Measurements from ENCODE around the gene KMT5C. TPM values are rescaled to one million over a fixed set of nuclear protein-coding genes. Genes with fewer than 3 reads are reported as not detected.

The KMT5C gene
- total RNA-seq, 3 donors from 2014 or later (not counting 1 experiment from before 2014, with no cell fraction given) = 44.5 to 147 (median 46.8) TPM

DNA sequence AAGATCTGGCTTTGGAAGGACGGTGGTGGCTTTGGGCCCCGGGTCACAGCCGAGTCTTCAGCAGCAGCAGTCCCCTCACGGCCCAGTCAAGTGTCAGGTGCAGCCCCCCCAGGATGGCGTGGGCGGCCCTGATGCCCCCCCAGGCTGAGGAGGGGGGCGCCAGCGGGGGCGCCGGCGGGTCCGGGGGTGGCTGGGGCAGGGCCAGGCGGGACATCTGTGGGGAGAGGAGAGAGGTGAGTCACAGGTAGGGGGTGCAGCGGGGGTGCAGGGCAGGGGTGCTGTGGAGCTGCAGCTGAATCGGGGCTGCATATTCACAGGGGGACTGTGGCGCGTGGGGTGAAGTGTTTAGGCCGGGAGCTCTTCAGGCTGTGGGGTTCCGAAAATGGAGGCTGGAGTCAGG is 26.3 kb downstream of the KMT5C start:
- intact Hi-C loops (cut with micrococcal nuclease) = no loop called here
- Histone ChIP-seq H3K4me1 (ENCODE audit: control insufficient read depth, insufficient read depth, low read length) (peaks cover 14% of the 10 kb centered on the region), H3K27me3 (ENCODE audit: control insufficient read depth, insufficient read depth, low read length) (peaks cover 19% of the 10 kb centered on the region), H3K27ac (ENCODE audit: low read length) (no peak overlapping the region), H3K36me3 (ENCODE audit: control insufficient read depth, insufficient read depth, low read length) (no peaks in the 10 kb centered on the region), H3K9me3 (ENCODE audit: control insufficient read depth, insufficient read depth, low read length) (no peaks in the 10 kb centered on the region), H3K4me3 (ENCODE audit: low read length) (no peak overlapping the region)
- ATAC-seq (no peak), DNase-seq (no peak)
- Mint-ChIP-seq H3K27me3 (ENCODE audit: low read depth in 2 of 2) (peaks cover 6 to 19% of the 10 kb centered on the region in 2 donors), H3K4me3 (no peak overlapping the region), H3K27ac (no peak overlapping the region), H3K4me1 (peaks cover 0 to 6% of the 10 kb centered on the region in 2 donors), H3K9me3 (no peaks in the 10 kb centered on the region), H3K36me3 (no peaks in the 10 kb centered on the region)
- WGBS (ENCODE audit: insufficient coverage) = 73% methylated on average over 19 of the region's 19 CpGs
- TF ChIP-seq, protein P1, sequence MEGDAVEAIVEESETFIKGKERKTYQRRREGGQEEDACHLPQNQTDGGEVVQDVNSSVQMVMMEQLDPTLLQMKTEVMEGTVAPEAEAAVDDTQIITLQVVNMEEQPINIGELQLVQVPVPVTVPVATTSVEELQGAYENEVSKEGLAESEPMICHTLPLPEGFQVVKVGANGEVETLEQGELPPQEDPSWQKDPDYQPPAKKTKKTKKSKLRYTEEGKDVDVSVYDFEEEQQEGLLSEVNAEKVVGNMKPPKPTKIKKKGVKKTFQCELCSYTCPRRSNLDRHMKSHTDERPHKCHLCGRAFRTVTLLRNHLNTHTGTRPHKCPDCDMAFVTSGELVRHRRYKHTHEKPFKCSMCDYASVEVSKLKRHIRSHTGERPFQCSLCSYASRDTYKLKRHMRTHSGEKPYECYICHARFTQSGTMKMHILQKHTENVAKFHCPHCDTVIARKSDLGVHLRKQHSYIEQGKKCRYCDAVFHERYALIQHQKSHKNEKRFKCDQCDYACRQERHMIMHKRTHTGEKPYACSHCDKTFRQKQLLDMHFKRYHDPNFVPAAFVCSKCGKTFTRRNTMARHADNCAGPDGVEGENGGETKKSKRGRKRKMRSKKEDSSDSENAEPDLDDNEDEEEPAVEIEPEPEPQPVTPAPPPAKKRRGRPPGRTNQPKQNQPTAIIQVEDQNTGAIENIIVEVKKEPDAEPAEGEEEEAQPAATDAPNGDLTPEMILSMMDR (IDR thresholded peaks at IDR 0.05) = no peak

GRCh38 chr19:55366790-55367189 is 27.1 kb downstream of the KMT5C start:
- Mint-ChIP-seq H3K4me1 (peaks cover 0 to 6% of the 10 kb centered on the region in 2 donors), H3K9me3 (no peaks in the 10 kb centered on the region), H3K27ac (no peak overlapping the region), H3K27me3 (ENCODE audit: low read depth in 2 of 2) (peaks cover 11 to 21% of the 10 kb centered on the region in 2 donors), H3K4me3 (no peak overlapping the region), H3K36me3 (no peaks in the 10 kb centered on the region)
- WGBS (ENCODE audit: insufficient coverage) = 85% methylated on average over 1 of the region's 3 CpGs
- TF ChIP-seq, protein P1 (IDR thresholded peaks at IDR 0.05) = no peak
- ATAC-seq (no peak), DNase-seq (no peak)
- peaks cover 14% of the 10 kb centered on the region for H3K4me1 ChIP-seq (ENCODE audit: control insufficient read depth, insufficient read depth, low read length)
- no peaks in the 10 kb centered on the region for H3K9me3 ChIP-seq (ENCODE audit: control insufficient read depth, insufficient read depth, low read length)
- intact Hi-C loops (cut with micrococcal nuclease) = no loop called here
- H3K27me3 ChIP-seq (ENCODE audit: control insufficient read depth, insufficient read depth, low read length) = peaks cover 21% of the 10 kb centered on the region
- no peak overlapping the region for H3K4me3 ChIP-seq (ENCODE audit: low read length)
- no peaks in the 10 kb centered on the region for H3K36me3 ChIP-seq (ENCODE audit: control insufficient read depth, insufficient read depth, low read length)
- no peak overlapping the region for H3K27ac ChIP-seq (ENCODE audit: low read length)

DNA sequence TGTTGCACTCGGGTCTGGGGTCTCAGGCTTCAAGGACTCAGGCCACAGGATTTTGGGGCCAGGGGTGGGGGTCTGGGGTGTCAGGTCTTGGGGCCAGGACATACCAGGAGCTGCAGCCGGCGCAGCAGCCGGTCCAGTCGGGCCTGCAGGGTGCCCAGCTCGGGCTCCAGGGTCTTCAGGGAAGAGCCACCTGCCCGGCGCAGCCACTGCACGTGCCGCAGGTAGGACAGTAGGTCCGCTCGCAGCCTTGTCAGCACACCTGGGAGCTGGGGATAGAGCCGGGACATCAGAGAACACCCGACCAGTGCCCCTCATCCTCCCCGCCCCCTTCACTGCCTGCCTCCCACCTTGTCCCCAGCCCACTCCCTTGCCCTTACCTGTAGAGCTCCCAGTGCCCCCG is 28.4 kb downstream of the KMT5C start:
- DNase-seq = no peak
- Mint-ChIP-seq H3K4me3 (no peak overlapping the region), H3K27ac (no peak overlapping the region), H3K27me3 (ENCODE audit: low read depth in 2 of 2) (peaks cover 18 to 27% of the 10 kb centered on the region in 2 donors), H3K9me3 (no peaks in the 10 kb centered on the region), H3K4me1 (peaks cover 0 to 6% of the 10 kb centered on the region in 2 donors), H3K36me3 (no peaks in the 10 kb centered on the region)
- TF ChIP-seq, protein P1 (IDR thresholded peaks at IDR 0.05) = no peak
- Histone ChIP-seq H3K27me3 (ENCODE audit: control insufficient read depth, insufficient read depth, low read length) (peaks cover 31% of the 10 kb centered on the region), H3K9me3 (ENCODE audit: control insufficient read depth, insufficient read depth, low read length) (no peaks in the 10 kb centered on the region), H3K36me3 (ENCODE audit: control insufficient read depth, insufficient read depth, low read length) (no peaks in the 10 kb centered on the region), H3K4me3 (ENCODE audit: low read length) (no peak overlapping the region), H3K4me1 (ENCODE audit: control insufficient read depth, insufficient read depth, low read length) (peaks cover 14% of the 10 kb centered on the region), H3K27ac (ENCODE audit: low read length) (no peak overlapping the region)
- 95% methylated on average over 16 of the region's 16 CpGs for WGBS (ENCODE audit: insufficient coverage)
- ATAC-seq = no peak
- intact Hi-C loops (cut with micrococcal nuclease) = no loop called here

Data from natural killer cell (primary cell).